ENCODE results near the gene PTCH1.

PTCH1 gene

GRCh38 chr9:95516734-95517558 lies at the start of gene PTCH1:
TSS of gene PTCH1 (minus strand) at chr9:95516971.
- DNase-seq (ENCODE audit: low read depth) = peak; percentile 23

- DNase-seq (ENCODE audit: low read depth) = no peak
Measured at GRCh38 chr9:95565982-95566381, 49.2 kb upstream of the PTCH1 start.

- no peak for DNase-seq (ENCODE audit: low read depth)
Measured at GRCh38 chr9:95561913-95562312, 45.1 kb upstream of the PTCH1 start.

- DNase-seq (ENCODE audit: low read depth) = no peak
Measured at GRCh38 chr9:95557142-95557541, 40.4 kb upstream of the PTCH1 start.

GRCh38 chr9:95556521-95556920 lies 39.8 kb upstream of the PTCH1 start:
- DNase-seq (ENCODE audit: low read depth) = no peak

- DNase-seq (ENCODE audit: low read depth) = peak; percentile 4
Measured at GRCh38 chr9:95552814-95553546, 36.2 kb upstream of the PTCH1 start.

- no peak for DNase-seq (ENCODE audit: low read depth)
Measured at GRCh38 chr9:95552255-95552654, 35.5 kb upstream of the PTCH1 start.

- no peak for DNase-seq (ENCODE audit: low read depth)
Measured at GRCh38 chr9:95551406-95551805, 34.6 kb upstream of the PTCH1 start.

- no peak for DNase-seq (ENCODE audit: low read depth)
Measured at GRCh38 chr9:95545831-95546567, 29.2 kb upstream of the PTCH1 start.

- DNase-seq (ENCODE audit: low read depth) = no peak
Measured at GRCh38 chr9:95533996-95534680, 17.4 kb upstream of the PTCH1 start.

GRCh38 chr9:95529910-95530309 lies 13.1 kb upstream of the PTCH1 start:
- DNase-seq (ENCODE audit: low read depth) = no peak

GRCh38 chr9:95528908-95529502 lies 12.2 kb upstream of the PTCH1 start:
- DNase-seq (ENCODE audit: low read depth) = no peak

- DNase-seq (ENCODE audit: low read depth) = no peak
Measured at GRCh38 chr9:95522871-95523370, 6.2 kb upstream of the PTCH1 start.

GRCh38 chr9:95521699-95522098 lies 4.9 kb upstream of the PTCH1 start:
- DNase-seq (ENCODE audit: low read depth) = no peak

- DNase-seq (ENCODE audit: low read depth) = no peak
Measured at GRCh38 chr9:95517559-95518425, 1.0 kb upstream of the PTCH1 start.

GRCh38 chr9:95516221-95516733 lies 494 bp downstream of the PTCH1 start:
- DNase-seq (ENCODE audit: low read depth) = no peak

GRCh38 chr9:95515272-95516113 lies 1.3 kb downstream of the PTCH1 start:
- no peak for DNase-seq (ENCODE audit: low read depth)

GRCh38 chr9:95514342-95514741 lies 2.4 kb downstream of the PTCH1 start:
- no peak for DNase-seq (ENCODE audit: low read depth)

- no peak for DNase-seq (ENCODE audit: low read depth)
Measured at GRCh38 chr9:95513711-95514110, 3.1 kb downstream of the PTCH1 start.

All from stimulated activated CD8-positive, alpha-beta memory T cell treated with anti-CD3 and anti-CD28 coated beads, Interleukin-4, amount 100 ng/mL, for 24 hours (primary cell).